ENCODE data around the gene ALDH7A1.
"Not testable (repeated sequence)": the region's sequence is repeated elsewhere in the genome, so short reads cannot be mapped to it uniquely, and the experiment has no call there.

ALDH7A1 gene

DNA sequence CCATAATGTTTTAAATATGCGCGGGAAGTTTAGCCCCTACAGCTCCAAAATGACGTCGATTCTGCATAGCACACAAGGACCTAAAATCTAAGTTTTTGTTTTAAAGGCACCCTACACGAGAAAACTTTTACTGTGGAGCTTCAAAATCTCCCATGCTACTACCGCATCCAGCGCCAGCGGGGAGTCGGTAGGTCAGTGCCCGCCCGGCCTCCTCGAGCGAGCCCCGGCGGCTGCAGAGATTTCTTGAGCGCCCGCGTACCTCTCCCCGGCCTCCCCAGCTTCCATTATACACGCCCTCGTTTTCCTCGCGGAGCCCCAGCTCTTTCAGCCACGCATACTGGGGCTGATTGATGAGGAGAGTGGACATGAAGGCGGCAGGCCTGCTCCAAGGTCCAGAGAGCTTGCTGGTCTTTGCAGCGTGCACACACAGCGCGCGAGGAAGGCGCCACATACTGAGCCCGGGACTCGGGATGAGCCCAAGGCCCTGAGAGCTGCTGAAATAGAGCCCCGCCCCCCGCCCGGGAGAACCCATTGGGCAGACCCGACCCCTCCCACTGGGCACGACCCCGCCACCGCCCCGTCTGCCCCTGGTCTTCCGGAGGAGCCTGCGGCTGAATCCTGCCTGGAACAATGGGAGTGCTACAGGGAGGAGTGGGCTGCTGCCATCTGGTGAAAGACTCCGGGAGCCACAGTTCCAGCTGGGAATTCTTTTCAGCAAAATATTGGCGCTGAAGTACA lies at the start of gene ALDH7A1:
Gene ALDH7A1 (minus strand): TSS at position 472 of the 738 bp plus-strand sequence. CDS start 21 bp downstream, at position 451.
- TF ChIP-seq JUND (IDR thresholded peaks at IDR 0.05; ENCODE audit: low read depth), result no peak
- peak; percentile 89 to 94 for DNase-seq (ENCODE audit: low read depth in 1 of 2, low spot score in 1 of 2)
- in situ Hi-C loops (cut with HindIII; ENCODE audit: low pct_unique_long_range_greater_than_20kb, low sequenced_read_pairs), result no loop called here

DNA sequence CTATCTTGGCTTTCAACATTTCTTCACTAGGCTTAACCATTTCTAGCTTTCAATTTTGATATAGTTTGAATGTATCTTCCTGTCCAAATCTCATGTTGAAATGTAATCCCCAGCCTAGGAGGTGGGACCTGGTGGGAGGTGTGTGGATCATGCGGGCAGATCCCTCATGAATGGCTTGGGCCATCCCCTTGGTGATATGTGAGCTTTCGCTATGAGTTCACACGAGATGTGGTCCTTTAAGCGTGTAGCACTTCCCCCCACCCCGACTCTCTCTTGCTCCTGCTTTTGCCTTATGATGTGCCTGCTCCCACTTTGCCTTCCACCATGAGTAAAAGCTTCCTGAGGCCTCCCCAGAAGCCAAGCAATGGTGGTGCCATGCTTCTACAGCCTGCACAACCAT lies 46.4 kb upstream of the ALDH7A1 start:
- no peak for DNase-seq (ENCODE audit: low read depth in 1 of 2, low spot score in 1 of 2)
- no peak for TF ChIP-seq JUND (IDR thresholded peaks at IDR 0.05; ENCODE audit: low read depth)
- in situ Hi-C loops (cut with HindIII; ENCODE audit: low pct_unique_long_range_greater_than_20kb, low sequenced_read_pairs), result no loop called here

DNA sequence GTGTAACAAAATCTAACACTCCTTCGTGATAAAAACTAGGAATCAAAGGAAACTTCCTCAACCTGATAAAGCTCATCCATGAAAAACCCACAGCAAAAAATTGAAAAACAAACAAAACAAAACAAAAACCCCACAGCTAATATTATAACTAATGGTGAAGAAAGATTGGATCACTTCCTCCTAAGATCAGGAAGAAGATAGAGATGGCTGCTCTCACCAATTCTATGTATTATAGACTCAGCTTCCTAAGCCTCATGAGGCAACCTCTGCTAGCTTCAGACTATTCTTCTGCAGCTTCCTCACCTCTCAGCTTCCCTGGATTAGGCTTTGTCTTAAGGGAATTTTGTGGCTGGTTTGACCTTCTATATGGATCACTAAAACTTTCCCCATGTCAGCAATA lies 45.8 kb upstream of the ALDH7A1 start:
- in situ Hi-C loops (cut with HindIII; ENCODE audit: low pct_unique_long_range_greater_than_20kb, low sequenced_read_pairs), result no loop called here
- no peak for TF ChIP-seq JUND (IDR thresholded peaks at IDR 0.05; ENCODE audit: low read depth)
- DNase-seq (ENCODE audit: low read depth in 1 of 2, low spot score in 1 of 2), result no peak

DNA sequence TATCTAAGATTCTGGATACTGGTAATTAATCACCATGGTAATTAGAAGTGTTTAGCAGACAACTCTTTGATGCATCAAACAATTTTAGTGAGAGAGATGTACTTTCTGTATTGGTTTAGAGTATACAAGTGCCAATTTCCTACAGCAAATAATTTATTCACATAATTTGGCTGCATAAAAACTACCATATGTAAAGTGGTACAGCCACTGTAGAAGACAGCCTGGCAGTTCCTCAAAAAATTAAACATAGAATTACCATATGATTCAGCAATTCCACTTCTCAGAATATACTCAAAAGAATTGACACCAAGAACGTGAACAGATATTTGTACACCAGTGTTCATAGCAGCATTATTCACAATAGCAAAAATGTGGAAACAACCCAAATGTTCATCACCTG lies 41.9 kb upstream of the ALDH7A1 start:
- DNase-seq (ENCODE audit: low read depth in 1 of 2, low spot score in 1 of 2), result no peak
- no peak for TF ChIP-seq JUND (IDR thresholded peaks at IDR 0.05; ENCODE audit: low read depth)
- in situ Hi-C loops (cut with HindIII; ENCODE audit: low pct_unique_long_range_greater_than_20kb, low sequenced_read_pairs), result no loop called here

DNA sequence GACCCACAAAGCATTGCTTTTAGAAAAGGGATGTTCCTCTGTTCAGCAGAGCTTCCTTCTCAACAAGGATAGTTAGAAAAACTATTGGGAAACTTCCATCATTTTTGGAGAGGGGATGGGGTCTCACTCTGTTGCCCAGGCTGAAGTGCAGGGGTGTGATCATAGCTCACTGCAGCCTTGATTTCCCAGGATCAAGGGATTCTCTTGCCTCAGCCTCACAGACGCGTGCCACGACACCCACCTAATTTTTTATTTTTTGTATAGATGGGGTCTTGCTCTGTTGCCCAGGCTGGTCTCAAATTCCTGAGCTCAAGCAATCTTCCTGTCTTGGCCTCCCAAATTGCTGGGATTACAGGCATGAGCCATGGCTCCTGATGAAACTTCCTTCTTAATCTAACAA lies 40.6 kb upstream of the ALDH7A1 start:
- in situ Hi-C loops (cut with HindIII; ENCODE audit: low pct_unique_long_range_greater_than_20kb, low sequenced_read_pairs), result no loop called here
- TF ChIP-seq JUND (IDR thresholded peaks at IDR 0.05; ENCODE audit: low read depth), result no peak
- DNase-seq (ENCODE audit: low read depth in 1 of 2, low spot score in 1 of 2), result no peak

DNA sequence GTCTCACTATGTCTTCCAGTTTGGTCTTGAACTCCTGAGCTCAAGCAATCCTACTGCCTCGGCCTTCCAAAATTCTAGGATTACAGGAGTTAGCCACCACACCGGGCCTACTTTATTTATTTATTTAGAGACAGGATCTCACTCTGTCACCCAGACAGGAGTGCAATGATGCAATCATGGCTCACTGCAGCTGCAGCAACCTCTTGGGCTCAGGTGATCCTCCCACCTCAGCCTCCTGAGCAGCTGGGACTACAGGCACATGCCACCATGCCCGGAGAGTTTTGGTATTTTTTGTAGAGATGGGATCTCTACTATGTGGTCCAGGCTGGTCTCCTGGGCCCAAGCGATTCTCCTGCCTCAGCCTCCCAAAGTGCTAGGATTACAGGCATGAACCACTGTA lies 38.5 kb upstream of the ALDH7A1 start:
- in situ Hi-C loops (cut with HindIII; ENCODE audit: low pct_unique_long_range_greater_than_20kb, low sequenced_read_pairs), result no loop called here
- DNase-seq (ENCODE audit: low read depth in 1 of 2, low spot score in 1 of 2), result peak in 1 of 2 experiments; percentile 19
- no peak for TF ChIP-seq JUND (IDR thresholded peaks at IDR 0.05; ENCODE audit: low read depth)

DNA sequence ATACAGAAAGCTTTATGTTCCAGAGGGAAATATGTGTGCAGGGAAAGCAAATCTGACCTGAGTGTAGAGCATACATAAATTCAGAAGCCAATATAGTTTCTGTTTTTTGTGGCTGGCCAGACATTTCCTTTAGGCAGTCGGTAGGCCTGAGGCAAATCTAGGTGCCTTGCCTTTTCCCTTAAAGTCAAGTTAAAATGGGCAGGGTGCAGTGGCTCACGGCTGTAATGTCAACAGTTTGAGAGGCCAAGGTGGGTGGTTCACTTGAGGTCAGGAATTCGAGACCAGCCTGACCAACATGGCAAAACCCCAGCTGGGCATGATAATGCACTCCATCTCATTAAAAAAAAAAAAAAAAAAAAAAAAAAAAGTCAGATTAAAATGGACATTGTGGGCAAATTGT lies 36.9 kb upstream of the ALDH7A1 start:
- peak in 1 of 2 experiments; percentile 18 for DNase-seq (ENCODE audit: low read depth in 1 of 2, low spot score in 1 of 2)
- TF ChIP-seq JUND (IDR thresholded peaks at IDR 0.05; ENCODE audit: low read depth), result no peak
- in situ Hi-C loops (cut with HindIII; ENCODE audit: low pct_unique_long_range_greater_than_20kb, low sequenced_read_pairs), result no loop called here

DNA sequence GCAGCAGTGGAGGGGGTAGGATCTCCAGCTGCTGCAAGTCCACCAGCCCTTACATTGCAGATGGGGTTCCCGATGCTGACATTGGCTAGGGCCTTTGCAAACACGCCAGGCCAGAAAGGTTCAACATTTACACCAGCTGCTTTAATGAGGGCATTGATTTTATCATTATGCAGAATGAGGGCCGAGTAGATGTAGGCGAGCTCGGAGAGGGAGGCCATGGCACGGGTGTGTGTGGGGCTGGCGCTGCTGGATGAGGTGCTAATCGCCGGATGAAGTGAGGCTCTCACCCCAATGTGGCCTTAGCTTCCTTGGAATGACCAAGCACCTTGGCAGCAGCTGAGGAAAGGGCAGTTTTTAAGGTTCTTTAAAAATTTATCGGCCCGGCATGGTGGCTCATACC lies 33.1 kb upstream of the ALDH7A1 start:
- in situ Hi-C loops (cut with HindIII; ENCODE audit: low pct_unique_long_range_greater_than_20kb, low sequenced_read_pairs), result no loop called here
- no peak for DNase-seq (ENCODE audit: low read depth in 1 of 2, low spot score in 1 of 2)
- TF ChIP-seq JUND (IDR thresholded peaks at IDR 0.05; ENCODE audit: low read depth), result no peak

DNA sequence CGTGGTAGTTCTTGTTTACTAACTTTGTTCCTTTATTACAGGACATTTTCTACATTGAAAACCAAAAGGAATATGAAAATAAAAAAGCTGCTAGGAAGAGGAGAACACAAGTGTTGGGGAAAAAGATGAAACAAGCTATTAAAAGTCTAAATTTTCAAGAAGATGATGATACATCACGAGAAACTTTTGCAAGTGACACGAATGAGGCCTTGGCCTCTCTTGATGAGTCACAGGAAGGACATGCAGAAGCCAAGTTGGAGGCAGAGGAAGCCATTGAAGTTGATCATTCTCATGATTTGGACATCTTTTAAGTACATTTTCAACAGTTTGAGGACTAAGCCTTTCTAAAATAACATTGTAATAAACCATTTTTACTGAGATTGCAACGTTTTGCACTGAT lies 29.5 kb upstream of the ALDH7A1 start:
- in situ Hi-C loops (cut with HindIII; ENCODE audit: low pct_unique_long_range_greater_than_20kb, low sequenced_read_pairs), result no loop called here
- DNase-seq (ENCODE audit: low read depth in 1 of 2, low spot score in 1 of 2), result no peak
- no peak for TF ChIP-seq JUND (IDR thresholded peaks at IDR 0.05; ENCODE audit: low read depth)

DNA sequence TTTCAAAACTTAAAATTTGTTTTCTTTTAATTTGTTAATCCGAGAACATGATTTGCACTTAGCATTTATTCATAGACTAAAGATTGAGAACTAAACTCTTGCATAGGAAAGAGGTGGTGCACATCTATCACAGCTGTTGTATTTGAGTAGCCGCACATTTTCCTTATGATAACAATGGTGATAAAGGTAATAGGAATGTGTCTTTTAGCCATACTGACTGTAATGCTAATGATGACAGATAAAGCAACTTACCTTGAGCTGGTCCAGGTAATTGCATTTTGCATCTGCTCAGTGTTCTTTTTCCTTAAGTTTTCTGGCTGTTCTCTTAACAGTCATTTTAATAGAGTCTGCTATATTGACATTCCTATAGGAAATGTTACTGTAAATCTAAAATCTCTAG lies 24.8 kb upstream of the ALDH7A1 start:
- DNase-seq (ENCODE audit: low read depth in 1 of 2, low spot score in 1 of 2), result no peak
- no peak for TF ChIP-seq JUND (IDR thresholded peaks at IDR 0.05; ENCODE audit: low read depth)
- in situ Hi-C loops (cut with HindIII; ENCODE audit: low pct_unique_long_range_greater_than_20kb, low sequenced_read_pairs), result no loop called here

DNA sequence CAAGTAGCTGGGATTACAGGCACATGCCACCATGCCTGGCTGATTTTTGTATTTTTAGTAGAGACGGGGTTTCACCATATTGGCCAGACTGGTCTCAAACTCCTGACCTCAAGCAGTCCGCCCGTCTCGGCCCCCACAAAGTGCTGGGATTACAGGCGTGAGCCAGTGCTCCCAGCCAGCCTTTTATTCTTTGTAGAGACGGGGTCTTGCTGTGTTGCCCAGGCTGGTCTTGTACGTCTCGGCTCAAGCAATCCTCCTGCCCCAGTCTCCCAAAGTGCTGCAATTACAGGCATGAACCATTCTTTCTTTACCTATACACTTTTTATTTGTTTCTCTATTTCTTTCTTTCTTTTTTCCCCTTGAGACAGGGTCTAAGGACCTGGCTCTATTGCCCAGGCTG lies 22.6 kb upstream of the ALDH7A1 start:
- DNase-seq (ENCODE audit: low read depth in 1 of 2, low spot score in 1 of 2); in situ Hi-C loops (cut with HindIII; ENCODE audit: low pct_unique_long_range_greater_than_20kb, low sequenced_read_pairs): not testable (repeated sequence)

DNA sequence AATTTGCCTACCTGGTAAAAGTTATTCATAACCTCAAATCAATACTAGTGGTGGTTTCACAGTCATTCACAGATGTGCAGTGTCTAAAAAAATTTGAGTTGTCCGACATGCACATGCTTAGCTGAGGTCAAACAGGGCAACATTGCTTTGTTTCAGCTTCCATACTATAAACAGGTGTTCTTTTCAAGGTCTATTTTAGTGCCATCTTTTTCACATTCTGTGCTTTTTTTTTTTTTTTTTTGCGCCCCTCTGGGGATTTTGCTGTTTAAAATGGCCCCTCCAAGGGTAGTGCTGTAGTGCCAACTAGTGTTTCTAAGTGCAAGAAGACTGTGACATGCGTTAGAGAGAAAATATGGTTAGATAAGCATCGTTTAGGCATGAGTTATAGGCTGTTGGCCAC lies 20.3 kb upstream of the ALDH7A1 start:
- in situ Hi-C loops (cut with HindIII; ENCODE audit: low pct_unique_long_range_greater_than_20kb, low sequenced_read_pairs), result no loop called here
- TF ChIP-seq JUND (IDR thresholded peaks at IDR 0.05; ENCODE audit: low read depth), result no peak
- DNase-seq (ENCODE audit: low read depth in 1 of 2, low spot score in 1 of 2), result no peak

DNA sequence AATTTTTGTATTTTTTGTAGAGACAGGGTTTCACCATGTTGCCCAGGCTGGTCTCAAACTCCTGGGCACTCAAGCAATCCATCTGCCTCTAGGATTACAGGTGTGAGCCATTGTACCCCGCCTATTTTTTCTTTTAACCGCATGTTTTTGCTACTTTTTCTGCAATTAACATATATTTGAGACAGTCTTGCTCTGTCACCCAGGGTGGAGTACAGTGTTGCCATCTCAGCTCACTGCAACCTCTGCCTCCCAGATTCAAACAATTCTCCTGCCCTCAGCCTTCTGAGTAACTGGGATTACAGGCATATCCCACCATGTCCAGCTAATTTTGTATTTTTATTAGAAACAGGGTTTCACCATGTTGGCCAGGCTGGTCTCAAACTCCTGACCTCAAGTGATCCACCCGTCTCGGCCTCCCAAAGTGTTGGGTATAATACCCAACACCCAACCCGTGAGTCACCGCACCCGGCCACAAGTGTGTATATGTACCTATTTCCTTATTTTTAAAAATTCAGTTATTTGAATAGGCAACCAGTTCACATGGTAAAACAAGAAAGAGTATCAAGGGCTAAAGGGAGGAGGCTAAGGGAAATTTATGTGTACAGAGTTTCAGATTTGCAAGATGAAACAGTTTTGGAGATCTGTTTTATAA lies 19.0 kb upstream of the ALDH7A1 start:
- DNase-seq (ENCODE audit: low read depth in 1 of 2, low spot score in 1 of 2), result no peak
- in situ Hi-C loops (cut with HindIII; ENCODE audit: low pct_unique_long_range_greater_than_20kb, low sequenced_read_pairs), result no loop called here
- TF ChIP-seq JUND (IDR thresholded peaks at IDR 0.05; ENCODE audit: low read depth), result no peak

DNA sequence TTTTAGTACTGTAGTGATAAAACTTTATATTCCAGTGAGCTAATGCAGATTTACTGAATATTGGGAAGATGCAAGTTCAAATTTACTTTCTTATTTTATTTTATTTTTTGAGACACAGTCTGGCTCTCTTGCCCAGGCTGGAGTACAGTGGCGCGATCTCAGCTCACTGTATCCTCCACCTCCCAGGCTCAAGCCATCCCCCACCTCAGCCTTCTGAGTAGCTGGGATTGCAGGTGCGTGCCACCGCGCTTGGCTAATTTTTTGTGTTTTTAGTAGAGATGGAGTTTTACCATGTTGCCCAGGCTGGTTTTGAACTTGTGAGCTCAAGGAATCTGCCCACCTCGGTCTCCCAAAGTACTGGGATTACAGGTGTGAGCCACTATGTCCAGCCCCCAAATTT lies 15.6 kb upstream of the ALDH7A1 start:
- no peak for DNase-seq (ENCODE audit: low read depth in 1 of 2, low spot score in 1 of 2)
- in situ Hi-C loops (cut with HindIII; ENCODE audit: low pct_unique_long_range_greater_than_20kb, low sequenced_read_pairs), result no loop called here
- TF ChIP-seq JUND (IDR thresholded peaks at IDR 0.05; ENCODE audit: low read depth), result no peak

Measured in T47D (cell line).